GM18526 (cell line): ENCODE data around the gene LSM14B.
A peak's percentile ranks its signal among the peaks of the same experiment; 100 is the strongest.

Experiments
- POLR2A ChIP-seq: IDR thresholded peaks from 3 replicates; pipeline ENCODE4 v1.6.1; 2011; ENCODE audit not compliant: insufficient read length; ENCODE audit errors: extremely low read depth

The LSM14B gene

DNA sequence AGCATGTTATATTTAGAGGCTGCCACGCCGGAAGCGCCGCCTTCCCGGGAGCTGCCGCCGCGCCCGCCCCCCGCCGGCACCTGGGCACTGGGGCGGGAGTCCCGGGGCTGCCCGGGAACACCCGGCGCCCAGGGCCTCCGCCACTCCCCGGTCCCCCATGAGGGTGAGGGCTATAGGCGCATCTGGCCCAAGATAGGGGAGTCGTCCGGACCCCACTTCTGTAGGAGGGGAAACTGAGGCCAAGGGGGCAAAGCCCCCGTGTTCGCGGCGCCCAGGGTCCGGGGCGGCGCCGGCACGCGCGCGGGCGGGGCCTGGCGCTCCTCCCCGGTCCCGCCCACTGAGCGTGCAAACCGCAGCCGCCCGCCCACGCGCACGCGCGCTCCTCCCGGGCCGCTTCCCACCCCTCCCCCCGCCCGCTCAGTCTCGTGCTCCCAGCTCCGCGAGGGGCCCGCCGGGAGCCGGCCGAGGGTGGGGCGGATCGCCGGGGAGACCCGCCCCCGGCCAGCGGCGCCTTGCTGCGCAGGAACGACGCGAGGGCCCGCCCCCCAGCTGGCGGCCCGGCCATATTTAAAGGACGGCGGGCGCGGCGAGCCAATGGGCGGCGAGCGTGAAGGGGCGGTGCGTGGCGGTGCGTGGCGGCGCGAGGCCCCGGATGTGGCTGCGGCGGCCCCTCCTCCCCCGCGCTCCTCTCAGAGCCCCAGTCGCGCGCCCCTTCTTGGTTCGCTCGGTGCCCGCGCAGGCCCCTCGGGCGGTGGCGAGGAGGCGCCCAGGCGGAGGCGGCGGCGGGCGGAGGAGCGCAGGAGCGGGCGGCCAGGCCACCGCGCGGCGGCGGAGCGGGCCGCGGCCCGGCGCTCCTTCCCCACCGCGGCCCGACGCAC, at the start of gene LSM14B:
Gene LSM14B, plus strand, starts transcription at position 700 of the 878 bp plus-strand sequence. CDS start 192 bp downstream, outside the sequence.
- TF ChIP-seq POLR2A, result peak; percentile 63

GRCh38 chr20:62073323-62073722, 49.0 kb upstream of the LSM14B start:
- no peak for TF ChIP-seq POLR2A

GRCh38 chr20:62079166-62079565, 43.1 kb upstream of the LSM14B start:
- TF ChIP-seq POLR2A, result no peak

DNA sequence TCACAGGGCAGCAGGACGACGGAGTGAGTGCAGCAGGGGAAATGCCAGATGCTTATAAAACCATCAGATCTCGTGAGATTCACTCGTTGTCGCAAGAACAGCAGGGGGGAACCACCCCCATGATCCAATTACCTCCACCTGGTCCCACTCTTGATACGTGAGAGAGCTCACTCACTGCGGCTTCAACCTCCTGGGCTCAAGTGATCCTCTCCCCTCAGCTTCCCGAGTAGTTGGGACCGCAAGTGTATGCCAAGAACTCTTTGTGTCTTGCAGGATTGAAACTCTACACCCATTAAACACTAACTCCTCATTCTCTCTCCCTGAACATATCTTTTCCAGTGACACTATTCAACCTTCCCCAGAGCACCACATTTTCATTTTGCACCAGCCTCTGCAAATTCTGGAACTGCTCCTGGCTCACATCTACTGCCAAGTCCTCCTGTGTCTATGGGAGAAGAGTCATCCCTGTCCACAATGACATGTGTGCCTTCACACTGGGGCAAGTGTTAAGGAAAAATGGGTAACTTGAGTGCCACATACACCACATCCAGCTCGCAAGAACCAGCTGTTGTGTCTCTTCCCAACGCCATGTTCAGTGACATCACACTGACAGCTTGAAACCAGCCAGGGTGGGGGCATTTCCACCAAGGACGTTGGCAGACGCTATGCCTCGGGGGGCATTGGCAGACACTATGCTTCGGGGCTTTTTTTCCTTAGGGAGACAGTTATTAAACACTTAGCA, 41.9 kb upstream of the LSM14B start:
- no peak for TF ChIP-seq POLR2A

GRCh38 chr20:62083312-62083711, 39.0 kb upstream of the LSM14B start:
- TF ChIP-seq POLR2A, result no peak

GRCh38 chr20:62085206-62085605, 37.1 kb upstream of the LSM14B start:
- TF ChIP-seq POLR2A, result no peak

- no peak for TF ChIP-seq POLR2A
Observed at GRCh38 chr20:62087227-62087626, 35.0 kb upstream of the LSM14B start.

DNA sequence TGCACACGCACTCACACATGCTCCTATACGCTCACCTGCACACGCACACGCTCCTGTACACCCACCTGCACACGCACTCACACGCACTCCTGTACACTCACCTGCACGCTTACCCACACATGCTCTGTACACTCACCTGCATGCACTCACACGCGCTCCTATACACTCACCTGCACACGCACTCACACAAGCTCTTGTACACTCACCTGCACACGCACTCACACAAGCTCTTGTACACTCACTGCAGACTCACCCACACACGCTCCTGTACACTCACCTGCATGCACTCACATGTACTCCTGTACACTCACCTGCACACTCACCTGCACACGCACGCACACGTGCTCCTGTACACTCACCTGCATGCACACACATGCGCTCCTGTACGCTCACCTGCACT, 34.6 kb upstream of the LSM14B start:
- TF ChIP-seq POLR2A, result no peak

- TF ChIP-seq POLR2A, result no peak
Observed at GRCh38 chr20:62088258-62089127, 33.8 kb upstream of the LSM14B start.

- TF ChIP-seq POLR2A, result no peak
Observed at GRCh38 chr20:62089393-62089792, 32.9 kb upstream of the LSM14B start.

GRCh38 chr20:62096421-62097380, 25.6 kb upstream of the LSM14B start:
- no peak for TF ChIP-seq POLR2A

GRCh38 chr20:62097881-62098407, 24.3 kb upstream of the LSM14B start:
- TF ChIP-seq POLR2A, result no peak

DNA sequence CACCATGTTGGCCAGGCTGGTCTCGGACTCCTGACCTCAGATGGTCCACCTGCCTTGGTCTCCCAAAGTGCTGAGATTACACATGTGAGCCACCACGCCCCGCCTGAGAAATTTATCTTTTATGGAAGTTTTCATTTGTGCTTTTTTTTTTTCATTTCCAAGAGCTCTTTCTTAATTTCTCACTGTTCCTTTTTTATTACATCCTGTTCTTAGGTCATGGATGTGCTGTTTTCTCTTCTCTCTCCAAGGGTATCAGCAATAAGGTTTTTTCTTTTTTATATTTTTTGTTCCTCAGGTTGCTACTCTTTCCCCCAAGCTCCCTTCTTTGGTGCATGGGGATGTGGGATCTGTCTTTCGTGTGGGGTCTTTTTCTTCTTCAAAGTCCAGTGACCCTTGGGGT, 21.2 kb upstream of the LSM14B start:
- no peak for TF ChIP-seq POLR2A
